ENCODE data around the gene F8.

GRCh38 chrX:155022585-155022984, at the start of gene F8:
- TF ChIP-seq EZH2 (IDR thresholded peaks at IDR 0.05; ENCODE audit: insufficient read depth, poor library complexity, severe bottlenecking) = no peak
- TF ChIP-seq EZH2phosphoT487 (IDR thresholded peaks at IDR 0.05; ENCODE audit: insufficient read depth, low read depth) = no peak
